A549 (cell line): Measurements from ENCODE around the gene TRABD2B. TPM values are rescaled to one million over a fixed set of nuclear protein-coding genes. Genes with fewer than 3 reads are reported as not detected.

Source experiments
- ATAC-seq, 2 experiments: fragments of 200-7000 bp in 1 of 2; fragments of >200 bp in 1 of 2; cut with Nextera tagmentation in 1 of 2; cut with Tn5 transposase in 1 of 2; 3 replicates each; pipeline versions ENCODE4 v1.8.0 to v1.9.1; 2018 to 2020; ENCODE audit warnings: mild to moderate bottlenecking in 1 of 2, moderate library complexity in 1 of 2
- CTCF ChIA-PET: fragments of 300-600 bp; sonication (Branson Sonifier 250); formaldehyde crosslinking; extraction: SDS; loops from one replicate; lab custom pipeline; 2021; ENCODE audit warnings: antibody characterized with exemption, inconsistent platforms; lab: Yijun Ruan, JAX
- POLR2A ChIA-PET: fragments of 350-600 bp; formaldehyde crosslinking; extraction: SDS; loops from one replicate; lab custom pipeline; 2021; ENCODE audit warnings: antibody characterized with exemption, inconsistent platforms; lab: Yijun Ruan, JAX
- DNase-seq, 2 experiments: peaks; one replicate each; pipeline versions ENCODE4 v3.0.0 to v3.0.0-alpha.2; 2011 to 2016; ENCODE audit warnings: low read depth in 1 of 2, low spot score in 1 of 2
- FAIRE-seq: peaks from 2 replicates; lab custom pipeline; 2011; peaks lifted over from hg19 to GRCh38; lab: Jason Lieb, UNC
- H3K27ac ChIP-seq, 2 experiments: fragments of >200 bp; sonication (Bioruptor Twin); formaldehyde crosslinking; 3 replicates each; pipeline ENCODE4 v1.5.1; 2016 to 2017
- H3K4me1 ChIP-seq: fragments of >200 bp; sonication (Bioruptor Twin); formaldehyde crosslinking; 3 replicates; pipeline ENCODE4 v1.6.1; 2016
- H3K4me2 ChIP-seq: fragments of >200 bp; sonication (Bioruptor Twin); formaldehyde crosslinking; 3 replicates; pipeline ENCODE4 v1.6.1; 2016
- H3K4me3 ChIP-seq: fragments of >200 bp; sonication (Bioruptor Twin); formaldehyde crosslinking; 3 replicates; pipeline ENCODE4 v1.5.1; 2016
- H3K9me3 ChIP-seq: fragments of >200 bp; sonication (Bioruptor Twin); formaldehyde crosslinking; 3 replicates; pipeline ENCODE4 v1.6.1; 2016
- CBX8 ChIP-seq: fragments of 200-600 bp; sonication (generic); IDR thresholded peaks from 2 replicates; pipeline ENCODE4 v1.6.1; 2016
- E2F6 ChIP-seq: IDR thresholded peaks from 2 replicates; pipeline ENCODE4 v1.6.1; 2012; ENCODE audit warnings: low read depth, borderline replicate concordance
- EHMT2 ChIP-seq: fragments of 200-600 bp; sonication (generic); IDR thresholded peaks from 2 replicates; pipeline ENCODE4 v1.6.1; 2016; ENCODE audit warnings: antibody characterized with exemption, low read depth, mild to moderate bottlenecking, moderate library complexity
- GATA3 ChIP-seq: IDR thresholded peaks from 2 replicates; pipeline ENCODE4 v1.6.1; 2012; ENCODE audit warnings: borderline replicate concordance
- HDAC2 ChIP-seq: fragments of 200-600 bp; sonication (generic); IDR thresholded peaks from 2 replicates; pipeline ENCODE4 v1.6.1; 2016
- HOXA7 ChIP-seq: fragments of 250-450 bp; sonication (Bioruptor Pico); IDR thresholded peaks from 2 replicates; pipeline ENCODE4 v1.5.0; 2020; ENCODE audit warnings: mild to moderate bottlenecking, moderate library complexity
- HOXB13 ChIP-seq: fragments of 250-450 bp; sonication (Bioruptor Pico); IDR thresholded peaks from 2 replicates; pipeline ENCODE4 v1.5.0; 2020; ENCODE audit warnings: low read depth, mild to moderate bottlenecking, moderate library complexity
- JUN ChIP-seq, 2 experiments: fragments of >200 bp; sonication (Bioruptor Twin); formaldehyde crosslinking; IDR thresholded peaks; 2 replicates in 1 of 2; 3 replicates in 1 of 2; pipeline ENCODE4 v1.6.1; 2016 to 2017
- KDM1A ChIP-seq: fragments of 200-600 bp; sonication (generic); IDR thresholded peaks from 2 replicates; pipeline ENCODE4 v1.6.1; 2016; ENCODE audit warnings: low read depth, mild to moderate bottlenecking
- MAX ChIP-seq: IDR thresholded peaks from 2 replicates; pipeline ENCODE4 v1.6.1; 2012
- PHF8 ChIP-seq: fragments of 200-600 bp; sonication (generic); IDR thresholded peaks from 2 replicates; pipeline ENCODE4 v1.6.1; 2016; ENCODE audit warnings: low read depth, mild to moderate bottlenecking, antibody characterized with exemption, moderate library complexity, borderline replicate concordance
- RFX5 ChIP-seq: fragments of 450-650 bp; IDR thresholded peaks from 2 replicates; pipeline ENCODE4 v1.7.1; 2014; ENCODE audit warnings: antibody characterized with exemption, mild to moderate bottlenecking, moderate library complexity
- RNF2 ChIP-seq: fragments of 200-600 bp; sonication (generic); IDR thresholded peaks from 2 replicates; pipeline ENCODE4 v1.6.1; 2016; ENCODE audit warnings: low read depth, mild to moderate bottlenecking, antibody characterized with exemption, moderate library complexity, borderline replicate concordance
- SMC3 ChIP-seq: fragments of >200 bp; sonication (Bioruptor Twin); formaldehyde crosslinking; IDR thresholded peaks from 3 replicates; pipeline ENCODE4 v1.6.1; 2018; ENCODE audit warnings: inconsistent platforms
- SREBF2 ChIP-seq: fragments of 450-650 bp; IDR thresholded peaks from 2 replicates; pipeline ENCODE4 v1.6.1; 2014; ENCODE audit warnings: mild to moderate bottlenecking, moderate library complexity
- TFCP2L1 ChIP-seq: fragments of 250-450 bp; sonication (Bioruptor Pico); IDR thresholded peaks from 2 replicates; pipeline ENCODE4 v1.5.0; 2021; ENCODE audit warnings: mild to moderate bottlenecking
- ZFP36 ChIP-seq: fragments of 450-650 bp; IDR thresholded peaks from 2 replicates; pipeline ENCODE4 v1.6.1; 2014; ENCODE audit warnings: borderline replicate concordance; ENCODE audit not compliant: partially characterized antibody
- WGBS: methylation state at CpG from one replicate; pipeline ENCODE4 v1.1.6; 2017; ENCODE audit errors: missing lambda C conversion rate; 5-methylcytosine and 5-hydroxymethylcytosine counted together
- polyA plus RNA-seq, 4 experiments: library from polyadenylated mRNA; depleted of rRNA in 3 of 4; stranded (reverse); fragments of >200 nt; fragmentation: RNase III in 1 of 4; extraction: RNeasy Plus Mini Kit Qiagen cat#74134 plus additional on column Dnase treatment in 1 of 4; gene quantifications; 2 replicates in 3 of 4; 3 replicates in 1 of 4; pipeline ENCODE4 v1.2.3, GENCODE V29; 2011 to 2017
- TF ChIP-seq, protein P1 (sequence below): fragments of 450-650 bp; IDR thresholded peaks from 2 replicates; pipeline ENCODE4 v1.6.1; 2014; ENCODE audit warnings: antibody characterized with exemption

Gene TRABD2B
- polyA plus RNA-seq, 2 of the 4 experiments (the other 2 are of a cell fraction) = 0.04 to 0.21 TPM

DNA sequence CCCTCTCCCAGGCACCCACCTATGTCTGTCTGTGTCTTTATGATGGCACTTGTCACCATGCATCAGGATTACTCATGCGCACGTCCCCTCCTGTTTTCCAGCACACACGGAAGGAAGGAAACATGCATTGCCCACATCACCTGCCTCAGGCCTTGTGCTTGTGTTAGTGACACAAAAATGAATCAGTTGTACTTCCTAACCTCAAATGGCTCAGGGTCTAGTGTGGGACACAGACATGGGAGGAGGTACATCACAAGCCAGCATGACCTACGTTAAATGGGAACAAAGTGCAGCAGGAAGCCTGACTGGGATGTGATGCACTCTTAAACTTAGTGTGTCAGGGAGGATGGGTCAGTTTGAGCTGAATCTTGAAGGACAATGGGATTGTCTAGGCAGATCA lies 126.7 kb downstream of the TRABD2B start:
- Histone ChIP-seq H3K4me2 (no peak overlapping the region), H3K4me3 (no peak overlapping the region), H3K9me3 (no peaks in the 10 kb centered on the region), H3K27ac (no peak overlapping the region), H3K4me1 (peaks cover 13% of the 10 kb centered on the region; the same call in 2 of the 3 replicates)
- TF ChIP-seq TFCP2L1 (CRISPR knock-in tag) = no peak
- TF ChIP-seq HOXB13 (CRISPR knock-in tag) = no peak
- TF ChIP-seq MAX = no peak
- TF ChIP-seq SREBF2 = no peak
- DNase-seq (no peak), FAIRE-seq (no peak), ATAC-seq (no peak)
- ChIA-PET POLR2A (no interaction called here), CTCF (no interaction called here)
- 81% methylated on average over 4 of the region's 4 CpGs for WGBS

DNA sequence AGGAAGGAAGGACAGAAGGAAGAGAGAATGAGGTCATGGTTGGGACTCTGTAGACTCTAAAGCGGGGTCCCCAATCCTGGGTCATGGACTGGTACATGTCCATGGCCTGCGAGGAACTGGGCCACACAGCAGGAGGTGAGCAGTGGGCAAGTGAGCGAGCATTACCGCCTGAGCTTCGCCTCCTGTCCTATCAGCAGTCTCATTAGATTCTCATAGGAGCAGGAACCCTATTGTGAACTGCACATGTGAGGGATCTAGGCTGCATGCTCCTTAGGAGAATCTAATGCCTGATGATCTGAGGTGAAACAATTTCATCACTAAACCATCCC lies 128.9 kb downstream of the TRABD2B start:
- no peak overlapping the region for H3K27ac ChIP-seq
- no peak for FAIRE-seq
- POLR2A ChIA-PET = no interaction called here

DNA sequence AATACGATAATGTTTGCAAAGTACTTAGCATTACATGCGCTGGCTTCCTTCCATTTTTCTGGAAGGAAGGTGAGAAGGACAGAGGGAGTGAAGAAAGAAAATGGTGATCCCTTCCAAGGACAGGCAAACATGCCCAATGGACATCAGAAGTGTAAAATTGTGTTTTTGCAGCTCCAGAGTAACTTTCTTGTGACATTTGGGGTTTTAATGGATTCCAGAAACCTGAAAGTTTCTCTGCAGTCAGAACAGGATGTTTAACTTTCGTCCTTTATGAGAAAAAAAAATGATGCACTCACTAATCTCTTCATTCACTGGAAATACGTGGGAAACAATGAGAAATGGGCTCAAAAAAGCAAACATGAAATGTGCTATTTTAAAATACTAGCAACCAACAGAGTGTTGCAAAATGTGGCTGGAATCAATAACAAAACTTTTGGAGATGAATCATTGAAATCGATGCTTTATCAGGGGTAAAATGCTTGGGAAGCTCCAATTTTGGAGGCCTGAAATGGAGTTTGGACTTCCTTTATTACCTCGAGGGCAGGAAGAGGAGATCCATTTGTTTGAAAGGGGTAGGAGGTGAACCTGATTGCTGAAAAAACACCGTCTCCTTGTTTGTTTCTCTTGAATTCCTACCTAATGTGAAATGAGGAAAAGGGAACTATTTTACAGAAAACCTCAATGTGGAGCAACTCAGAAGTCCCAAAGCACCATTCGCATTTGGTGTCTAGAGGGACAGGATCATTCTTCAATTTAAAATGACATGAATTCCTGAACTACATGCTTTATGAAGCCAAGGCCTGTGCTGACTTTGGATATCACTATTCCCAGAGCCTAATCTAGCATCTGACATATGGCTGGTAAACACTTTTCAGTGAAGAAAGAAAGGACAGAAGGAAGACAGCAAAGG lies 129.5 kb downstream of the TRABD2B start:
- TF ChIP-seq, protein P1, sequence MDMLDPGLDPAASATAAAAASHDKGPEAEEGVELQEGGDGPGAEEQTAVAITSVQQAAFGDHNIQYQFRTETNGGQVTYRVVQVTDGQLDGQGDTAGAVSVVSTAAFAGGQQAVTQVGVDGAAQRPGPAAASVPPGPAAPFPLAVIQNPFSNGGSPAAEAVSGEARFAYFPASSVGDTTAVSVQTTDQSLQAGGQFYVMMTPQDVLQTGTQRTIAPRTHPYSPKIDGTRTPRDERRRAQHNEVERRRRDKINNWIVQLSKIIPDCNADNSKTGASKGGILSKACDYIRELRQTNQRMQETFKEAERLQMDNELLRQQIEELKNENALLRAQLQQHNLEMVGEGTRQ = no peak
- no peak for TF ChIP-seq PHF8
- TF ChIP-seq E2F6 = no peak
- no peak for TF ChIP-seq SMC3
- POLR2A ChIA-PET = no interaction called here
- no peak overlapping the region for H3K27ac ChIP-seq
- no peak overlapping the region for H3K4me2 ChIP-seq
- 51% methylated on average over 8 of the region's 8 CpGs for WGBS
- no peaks in the 10 kb centered on the region for H3K9me3 ChIP-seq
- no peak for FAIRE-seq
- CTCF ChIA-PET = interaction anchor here (1.4 kb wide), 1 partner anchor 195 kb away, joined by 4 read pairs; no protein-coding TSS in a partner anchor
- DNase-seq = no peak
- H3K4me1 ChIP-seq = peaks cover 8% of the 10 kb centered on the region; the same call in 1 of the 3 replicates
- ATAC-seq = no peak
- H3K4me3 ChIP-seq = no peak overlapping the region

More for the DNA sequence above, 128.9 kb downstream of the TRABD2B start:
- ATAC-seq (no peak), DNase-seq (no peak)
- H3K9me3 ChIP-seq = no peaks in the 10 kb centered on the region
- CTCF ChIA-PET = no interaction called here
- TF ChIP-seq SMC3 (no peak), JUN (IDR thresholded peaks at IDR 0.05) (no peak), KDM1A (no peak)
- 81% methylated on average over 5 of the region's 5 CpGs for WGBS
- H3K4me2 ChIP-seq = no peak overlapping the region
- H3K4me1 ChIP-seq = peaks cover 13% of the 10 kb centered on the region; the same call in 2 of the 3 replicates
- no peak overlapping the region for H3K4me3 ChIP-seq

DNA sequence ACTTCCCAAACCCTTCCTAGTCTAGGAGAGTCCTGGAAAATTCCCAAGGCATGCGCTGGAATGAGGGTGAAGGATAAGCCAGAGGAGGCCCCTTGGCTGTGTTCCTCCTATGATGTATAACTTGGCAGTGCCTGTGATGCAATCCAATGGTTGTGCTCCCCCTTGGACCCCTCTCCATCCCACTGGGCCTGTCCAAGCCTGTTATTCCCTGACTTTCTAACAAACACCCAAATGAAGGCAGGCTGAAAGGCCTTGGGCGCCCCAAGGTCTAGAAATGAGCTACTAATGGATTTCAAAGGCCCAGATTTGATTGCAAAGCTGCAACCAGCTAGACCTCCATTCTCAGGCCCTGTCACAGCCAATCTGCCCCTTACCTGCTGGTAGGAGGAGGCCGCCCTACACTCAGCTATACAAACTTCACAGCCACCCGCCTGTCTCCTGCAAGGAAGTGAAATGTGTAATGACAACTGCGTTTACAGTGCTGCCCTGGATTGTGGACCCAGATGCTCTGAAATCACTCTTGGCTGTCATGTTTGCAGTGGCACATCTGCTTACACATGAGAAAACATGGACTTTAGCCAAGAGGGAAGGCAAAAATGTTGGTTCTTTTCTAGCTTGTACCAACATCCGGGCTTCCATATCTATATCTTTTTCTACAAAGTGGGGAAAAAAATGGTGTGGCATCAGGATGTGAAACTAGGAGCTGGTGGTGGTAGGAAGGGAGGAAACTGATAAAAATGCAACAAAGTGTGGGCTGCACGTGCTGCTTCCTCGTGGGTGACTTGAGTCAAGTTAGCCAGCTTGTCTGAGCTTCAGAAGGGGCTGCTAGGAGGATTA lies 130.4 kb downstream of the TRABD2B start:
- ATAC-seq = no peak
- ChIA-PET CTCF (interaction anchor here (1.4 kb wide), 1 partner anchor 196 kb away, joined by 4 read pairs; no protein-coding TSS in a partner anchor), POLR2A (no interaction called here)
- Histone ChIP-seq H3K4me2 (no peak overlapping the region), H3K4me1 (no peaks in the 10 kb centered on the region; the same call in 2 of the 3 replicates), H3K27ac (no peak overlapping the region), H3K4me3 (no peak overlapping the region), H3K9me3 (no peaks in the 10 kb centered on the region)
- FAIRE-seq = no peak
- no peak for DNase-seq
- TF ChIP-seq RNF2 (no peak), RFX5 (no peak), SREBF2 (no peak), CBX8 (no peak), HOXA7 (CRISPR knock-in tag) (no peak), KDM1A (no peak), ZFP36 (no peak), HDAC2 (no peak), EHMT2 (no peak), GATA3 (no peak)
- WGBS = 57% methylated on average over 6 of the region's 8 CpGs
